Hepatocyte (in vitro differentiated cells): ENCODE measurements around the gene FUCA2.

Experiments used
- EZH2 ChIP-seq: fragments of 200-600 bp; sonication (generic); IDR thresholded peaks from 2 replicates; pipeline ENCODE4 v1.6.1; 2016; ENCODE audit warnings: antibody characterized with exemption, mild to moderate bottlenecking, borderline replicate concordance
- TF ChIP-seq, protein P1 (sequence below): fragments of 200-600 bp; sonication (generic); IDR thresholded peaks from 2 replicates; pipeline ENCODE4 v1.5.1; 2016; ENCODE audit warnings: antibody characterized with exemption, mild to moderate bottlenecking; ENCODE audit not compliant: poor library complexity

DNA sequence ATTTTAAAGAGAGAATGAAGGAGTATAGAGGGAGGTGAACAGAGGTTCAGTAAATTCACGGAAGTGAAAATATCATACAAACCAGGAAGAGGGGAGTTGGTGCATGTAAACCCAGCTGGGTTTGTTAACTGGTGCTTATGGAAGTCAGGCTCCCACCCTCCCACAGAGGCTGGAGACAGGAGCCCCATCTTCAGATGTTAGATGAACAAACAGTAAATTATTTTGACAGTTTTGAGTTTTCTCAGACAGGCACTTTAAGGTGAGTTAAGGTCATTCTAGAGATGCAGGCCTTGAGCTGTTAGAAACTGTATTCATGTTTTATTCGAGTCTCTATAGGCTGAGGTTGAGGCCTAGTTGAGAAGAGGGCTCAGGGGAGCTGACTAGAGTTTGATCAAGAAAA is 41.8 kb upstream of the FUCA2 start:
- TF ChIP-seq, protein P1, sequence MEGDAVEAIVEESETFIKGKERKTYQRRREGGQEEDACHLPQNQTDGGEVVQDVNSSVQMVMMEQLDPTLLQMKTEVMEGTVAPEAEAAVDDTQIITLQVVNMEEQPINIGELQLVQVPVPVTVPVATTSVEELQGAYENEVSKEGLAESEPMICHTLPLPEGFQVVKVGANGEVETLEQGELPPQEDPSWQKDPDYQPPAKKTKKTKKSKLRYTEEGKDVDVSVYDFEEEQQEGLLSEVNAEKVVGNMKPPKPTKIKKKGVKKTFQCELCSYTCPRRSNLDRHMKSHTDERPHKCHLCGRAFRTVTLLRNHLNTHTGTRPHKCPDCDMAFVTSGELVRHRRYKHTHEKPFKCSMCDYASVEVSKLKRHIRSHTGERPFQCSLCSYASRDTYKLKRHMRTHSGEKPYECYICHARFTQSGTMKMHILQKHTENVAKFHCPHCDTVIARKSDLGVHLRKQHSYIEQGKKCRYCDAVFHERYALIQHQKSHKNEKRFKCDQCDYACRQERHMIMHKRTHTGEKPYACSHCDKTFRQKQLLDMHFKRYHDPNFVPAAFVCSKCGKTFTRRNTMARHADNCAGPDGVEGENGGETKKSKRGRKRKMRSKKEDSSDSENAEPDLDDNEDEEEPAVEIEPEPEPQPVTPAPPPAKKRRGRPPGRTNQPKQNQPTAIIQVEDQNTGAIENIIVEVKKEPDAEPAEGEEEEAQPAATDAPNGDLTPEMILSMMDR: no peak
- TF ChIP-seq EZH2: no peak
